Left ventricle myocardium superior (tissue), 1 donor: ENCODE measurements around the gene LMOD1. TPM values are rescaled to one million over a fixed set of nuclear protein-coding genes. Genes with fewer than 3 reads are reported as not detected.
"Not testable (repeated sequence)": the region's sequence is repeated elsewhere in the genome, so short reads cannot be mapped to it uniquely, and the experiment has no call there.

Source experiments
- ATAC-seq: fragments of 200-7000 bp; cut with Tn5 transposase; one replicate; pipeline ENCODE4 v1.9.1; 2020; ENCODE audit warnings: mild to moderate bottlenecking, moderate library complexity
- DNase-seq: peaks from one replicate; pipeline ENCODE4 v3.0.0-alpha.2; 2020
- intact Hi-C: fragments of 100-400 bp; cut with micrococcal nuclease; formaldehyde crosslinking; loops from one replicate; pipeline ENCODE4 v1.11.0; 2022
- long read RNA-seq: library from polyadenylated mRNA; unstranded; transcript quantifications from one replicate; pipeline ENCODE4 v2.0.0, GENCODE V29; 2021
- total RNA-seq: library from RNA; stranded (reverse); fragmentation: NEBNext Ultra II Directional; extraction: Animal tissue kit (Norgen Biotek cat#: 25700); gene quantifications from one replicate; pipeline ENCODE4 v1.2.1, GENCODE V29; 2021
- donor health status: DM: no; HTN: yes; CAD: no; lungs with severe emphysema.

LMOD1 gene
- total RNA-seq = 8.0 TPM
- long read RNA-seq, partial matches to known transcripts = 2 of 9 reads
- long read RNA-seq, other reads (novel, unspliced or antisense) = 3 of 9 reads

- ATAC-seq = peak; percentile 96
- intact Hi-C loops = no loop called here
- peak; percentile 84 for DNase-seq
Observed at GRCh38 chr1:201946224-201946908, at the start of gene LMOD1. Gene LMOD1 (minus strand): TSS chr1:201946548. CDS start chr1:201946340, 208 bp downstream.

DNA sequence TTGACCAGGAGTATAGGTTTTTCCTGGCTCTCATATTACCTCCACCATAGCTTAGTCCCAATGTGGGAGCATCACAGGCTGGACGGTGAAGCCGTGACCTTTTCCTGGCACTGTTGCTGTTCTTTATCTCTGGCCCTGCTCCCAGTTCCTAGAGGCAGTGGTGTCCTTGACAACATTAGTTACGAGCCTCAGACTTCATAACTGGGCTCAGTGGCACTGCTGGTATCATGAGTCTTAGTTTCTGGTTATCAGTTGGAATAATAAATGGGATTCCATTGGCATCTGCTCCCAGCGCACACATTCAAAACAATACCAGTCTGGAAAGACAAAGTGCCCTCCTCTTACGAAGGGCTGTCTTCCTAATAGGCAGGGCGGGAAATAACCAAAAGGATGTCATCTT, 44.1 kb upstream of the LMOD1 start:
- intact Hi-C loops = no loop called here
- ATAC-seq (peak; percentile 93), DNase-seq (peak; percentile 47)

- DNase-seq (no peak), ATAC-seq (peak; percentile 5)
- intact Hi-C loops = no loop called here
Observed at GRCh38 chr1:201989354-201990128, 43.2 kb upstream of the LMOD1 start.

DNA sequence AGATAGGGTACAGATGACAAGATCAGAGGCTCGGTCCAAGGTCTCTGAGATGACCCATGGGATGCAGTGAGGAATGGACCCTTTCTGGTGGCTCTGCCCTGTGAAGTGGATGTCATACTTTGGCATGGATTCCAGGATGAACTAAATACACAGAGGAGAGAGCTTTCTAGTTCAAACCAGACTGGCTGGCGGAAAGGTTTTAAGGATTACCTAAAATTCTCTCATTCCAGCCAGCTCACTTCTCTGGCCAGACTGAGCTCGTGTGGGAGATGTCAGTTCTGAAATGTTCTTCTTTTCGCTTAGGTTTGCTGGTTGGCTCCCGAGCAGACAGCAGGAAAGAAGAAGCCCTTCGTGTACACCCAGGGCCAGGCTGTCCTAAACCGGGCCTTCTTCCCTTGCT, 42.3 kb upstream of the LMOD1 start:
- ATAC-seq (no peak), DNase-seq (no peak)
- intact Hi-C loops = no loop called here

DNA sequence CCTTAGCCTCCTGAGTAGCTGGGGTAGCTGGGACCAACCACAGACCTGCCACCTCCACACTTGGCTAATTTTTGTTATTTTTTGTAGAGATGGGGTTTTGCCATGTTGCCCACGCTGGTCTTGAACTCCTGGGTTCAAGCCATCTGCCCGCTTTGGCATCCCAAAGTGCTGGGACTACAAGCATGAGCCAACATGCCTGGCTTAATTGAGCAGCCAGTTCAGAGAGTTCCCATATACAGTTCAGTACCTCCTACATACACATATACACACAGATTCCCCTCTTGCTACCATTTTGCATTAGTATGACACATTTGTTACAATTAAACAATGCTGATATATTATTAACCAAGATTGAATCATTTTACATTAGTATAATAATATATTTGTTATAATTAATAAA, 39.0 kb upstream of the LMOD1 start:
- ATAC-seq (no peak), DNase-seq (no peak)
- intact Hi-C loops = no loop called here

GRCh38 chr1:201984446-201984845, 38.1 kb upstream of the LMOD1 start:
- no peak for DNase-seq
- intact Hi-C loops = no loop called here
- ATAC-seq = no peak

DNA sequence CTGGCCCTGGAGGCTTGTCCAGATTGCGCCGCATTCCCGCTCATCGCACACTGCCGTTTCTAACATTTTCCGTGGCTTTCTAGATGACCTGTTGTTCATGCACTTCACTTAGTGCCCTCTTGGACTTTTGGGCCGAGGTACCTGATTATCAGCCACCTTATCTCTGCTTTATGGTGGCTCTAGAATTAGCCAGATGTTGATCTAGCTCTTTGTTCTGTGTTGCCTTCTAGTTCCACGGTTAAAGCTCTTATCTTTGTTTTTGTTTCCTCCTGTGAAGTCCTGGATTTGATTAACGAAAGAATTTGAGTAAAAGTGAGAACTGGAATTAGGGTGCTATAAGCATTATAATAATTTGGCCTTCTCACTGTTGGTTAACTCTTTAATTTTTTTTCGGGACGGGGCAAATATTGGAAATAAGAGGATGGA, 37.0 kb upstream of the LMOD1 start:
- ATAC-seq (no peak), DNase-seq (no peak)
- intact Hi-C loops = no loop called here

- peak; percentile 90 for ATAC-seq
- intact Hi-C loops = no loop called here
- DNase-seq = peak; percentile 82
Observed at GRCh38 chr1:201982623-201983379, 36.5 kb upstream of the LMOD1 start, which contains the start of gene RNPEP. Gene RNPEP (plus strand): TSS chr1:201982648. CDS start chr1:201982667, 19 bp downstream.

DNA sequence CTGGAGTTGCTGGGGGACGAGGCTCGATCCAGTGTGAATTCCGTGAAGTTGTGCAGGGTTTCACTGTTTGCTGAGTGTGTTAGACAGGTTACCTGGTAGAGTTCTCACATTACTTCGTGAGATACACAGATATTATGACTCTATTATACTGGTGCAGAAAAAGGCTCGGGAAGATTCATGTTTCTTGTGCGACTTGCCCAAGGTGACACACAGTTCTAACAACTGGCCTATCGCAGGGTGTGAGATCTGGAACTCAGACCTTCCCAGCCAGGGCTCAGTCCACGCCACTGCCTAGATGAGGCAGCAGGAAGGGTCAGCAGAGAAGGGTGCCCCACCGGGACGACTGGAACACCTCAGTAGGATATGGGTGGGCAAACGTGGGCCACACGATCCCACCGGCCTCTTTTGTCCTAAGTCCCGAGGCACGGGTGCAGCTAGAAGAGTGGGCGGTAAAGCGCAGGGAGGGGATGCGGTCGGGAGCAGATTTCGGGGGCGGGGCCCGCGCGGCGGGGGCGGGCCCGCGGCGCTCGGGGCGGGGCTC, 35.8 kb upstream of the LMOD1 start:
- ATAC-seq (peak; percentile 22), DNase-seq (peak; percentile 90)
- intact Hi-C loops = no loop called here

DNA sequence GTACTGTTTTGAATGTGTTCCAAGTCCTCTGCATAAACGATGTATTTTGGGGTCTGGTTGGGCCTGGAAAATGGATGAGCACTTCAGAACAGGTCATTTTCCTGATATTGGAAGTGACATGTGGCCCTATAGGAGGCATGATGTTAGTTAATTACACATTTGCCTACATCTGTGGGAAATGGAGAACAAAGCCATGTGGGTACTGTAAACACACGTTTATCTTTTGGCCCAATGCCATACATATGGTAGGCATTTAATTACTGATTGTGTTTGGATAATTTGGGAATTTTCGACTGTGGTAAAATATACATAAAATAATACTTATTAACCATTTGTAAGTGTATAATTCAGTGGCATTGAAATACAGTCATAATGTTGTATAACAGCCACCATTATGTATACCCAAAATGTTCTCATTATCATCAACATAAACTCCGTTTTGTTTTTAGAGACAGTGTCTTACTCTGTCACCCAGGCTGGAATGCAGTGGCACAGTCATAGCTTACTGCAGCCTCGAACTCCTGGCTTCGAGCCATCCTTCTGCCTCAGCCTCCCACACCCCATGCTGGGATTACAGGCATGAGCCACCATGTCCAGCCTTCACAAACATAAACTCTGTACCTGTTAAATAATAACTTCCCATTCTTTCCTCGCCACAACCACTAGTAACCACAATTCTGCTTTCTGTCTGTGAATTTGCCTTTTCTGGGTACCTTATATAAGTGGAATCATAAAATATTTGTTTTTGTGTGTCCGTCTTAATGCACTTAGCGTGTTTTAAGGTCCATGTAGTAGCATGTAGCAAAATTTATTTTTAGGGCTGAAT, 24.2 kb upstream of the LMOD1 start:
- DNase-seq = no peak
- intact Hi-C loops = loop anchor here (5.0 kb wide), 2 partner anchors 73 to 88 kb away; no protein-coding TSS in a partner anchor
- ATAC-seq = peak; percentile 32

- intact Hi-C loops = no loop called here
- ATAC-seq = no peak
- DNase-seq = no peak
Observed at GRCh38 chr1:201968202-201968925, 22.0 kb upstream of the LMOD1 start.

DNA sequence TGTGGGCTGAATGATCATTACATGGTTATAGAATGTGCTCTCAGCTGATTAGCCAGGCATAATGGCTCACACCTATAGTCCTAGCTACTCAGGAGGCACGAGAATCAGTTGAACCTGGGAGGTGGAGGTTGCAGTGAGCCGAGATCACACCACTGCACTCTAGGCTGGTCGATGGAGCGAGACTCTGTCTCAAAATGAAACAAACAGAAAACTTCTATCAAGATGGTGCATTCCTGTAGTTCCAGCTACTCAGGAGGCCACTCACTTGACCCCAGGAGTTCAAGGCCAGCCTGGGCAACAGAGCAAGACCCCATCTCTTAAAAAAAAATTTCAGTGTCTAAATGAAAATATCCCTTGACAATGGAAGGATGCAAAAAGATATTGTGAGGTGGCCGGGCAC, 19.8 kb upstream of the LMOD1 start:
- no peak for DNase-seq
- no peak for ATAC-seq
- intact Hi-C loops = no loop called here

GRCh38 chr1:201964261-201964660, 17.9 kb upstream of the LMOD1 start:
- ATAC-seq = no peak
- DNase-seq = no peak
- intact Hi-C loops = no loop called here

- intact Hi-C loops, ATAC-seq, DNase-seq: not testable (repeated sequence)
Observed at GRCh38 chr1:201962382-201962781, 16.0 kb upstream of the LMOD1 start.

- ATAC-seq (no peak), DNase-seq (no peak)
- intact Hi-C loops = no loop called here
Observed at GRCh38 chr1:201958348-201958747, 12.0 kb upstream of the LMOD1 start.

GRCh38 chr1:201955729-201956143, 9.4 kb upstream of the LMOD1 start:
- ATAC-seq (peak; percentile 54), DNase-seq (no peak)
- intact Hi-C loops = no loop called here

DNA sequence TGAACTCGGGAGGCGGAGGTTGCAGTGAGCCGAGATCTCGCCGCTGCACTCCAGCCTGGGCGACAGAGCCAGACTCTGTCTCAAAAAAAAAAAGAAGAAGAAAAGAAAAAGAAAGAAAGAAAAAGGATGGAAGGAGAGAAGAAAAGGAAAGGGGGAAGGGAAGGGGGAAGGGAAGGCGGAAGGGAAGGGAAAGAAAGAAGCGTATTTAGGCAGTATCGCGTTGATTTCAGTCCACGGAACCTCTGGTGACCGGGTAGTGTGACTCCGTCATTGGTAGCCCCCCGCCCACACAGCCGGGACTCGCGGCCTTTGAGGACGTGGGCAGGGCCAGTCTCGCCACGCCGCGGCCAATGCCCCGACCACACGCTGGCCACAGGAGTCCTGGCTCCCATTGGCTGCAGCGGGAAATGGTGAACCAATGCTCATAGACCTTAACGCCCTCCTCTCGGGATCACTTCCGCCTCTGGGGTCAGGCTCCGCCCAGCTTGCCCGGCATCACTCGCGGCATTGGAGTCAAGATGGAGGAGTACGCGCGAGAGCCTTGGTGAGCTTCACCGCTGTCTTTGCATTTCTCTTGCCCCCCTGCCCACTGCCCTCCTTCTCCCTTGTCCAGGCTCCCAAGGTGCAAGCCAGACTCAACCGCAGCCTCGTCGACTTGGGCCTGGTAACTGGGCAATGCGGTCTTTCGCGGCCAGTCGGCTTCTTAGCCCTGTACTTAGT, 8.8 kb upstream of the LMOD1 start, which contains the start of gene TIMM17A:
TSS of gene TIMM17A (plus strand) at position 495 of the 720 bp plus-strand sequence. CDS start at position 519, 24 bp downstream.
- intact Hi-C loops = no loop called here
- ATAC-seq = peak; percentile 100
- peak; percentile 97 for DNase-seq
